Uterus (tissue), 4 donors: ENCODE data around the gene TNFRSF1A. TPM values are rescaled to one million over a fixed set of nuclear protein-coding genes. Genes with fewer than 3 reads are reported as not detected.

Experiments used
- DNase-seq, 2 donors: peaks; one replicate each; pipeline ENCODE4 v3.0.0-alpha.2; 2019 to 2020
- H3K27ac ChIP-seq, 2 donors: fragments of 200-600 bp; sonication (generic); 1 replicate in 1 of 2; 2 replicates in 1 of 2; pipeline ENCODE4 v1.5.1; 2016 to 2018
- H3K27me3 ChIP-seq, 2 donors: fragments of 200-600 bp; sonication (generic); one replicate each; pipeline ENCODE4 v1.5.1; 2018 to 2019; ENCODE audit warnings: control low read depth in 1 of 2
- H3K36me3 ChIP-seq, 2 donors: fragments of 200-600 bp; sonication (generic); one replicate each; pipeline ENCODE4 v1.5.1; 2019; ENCODE audit warnings: control low read depth in 1 of 2
- H3K4me1 ChIP-seq, 2 donors: fragments of 200-600 bp; sonication (generic); one replicate each; pipeline ENCODE4 v1.5.1; 2018 to 2019; ENCODE audit warnings: control low read depth in 1 of 2
- H3K4me3 ChIP-seq, 2 donors: fragments of 200-600 bp; sonication (generic); 1 replicate in 1 of 2; 2 replicates in 1 of 2; pipeline ENCODE4 v1.5.1; 2018 to 2019; ENCODE audit warnings: mild to moderate bottlenecking in 1 of 2
- H3K9me3 ChIP-seq, 2 donors: fragments of 200-600 bp; sonication (generic); one replicate each; pipeline ENCODE4 v1.5.1; 2019; ENCODE audit warnings: control low read depth in 1 of 2
- POLR2A ChIP-seq, 2 donors: fragments of 450-650 bp; IDR thresholded peaks; one replicate each; pipeline ENCODE4 v1.6.1; 2016; ENCODE audit warnings: antibody characterized with exemption in 2 of 2, mild to moderate bottlenecking in 1 of 2, moderate library complexity in 1 of 2
- intact Hi-C: fragments of 100-400 bp; cut with DNase I; formaldehyde crosslinking; loops from one replicate; pipeline ENCODE4 v1.15.1; 2023; ENCODE audit warnings: low total_unique reads
- total RNA-seq, 4 donors: library from RNA; depleted of rRNA in 3 of 4; stranded (reverse); fragments of >200 nt in 3 of 4; gene quantifications; one replicate each; pipeline versions ENCODE4 v1.1.0 to v1.2.4, GENCODE V29; 2014 to 2023
- TF ChIP-seq, protein P1 (sequence below), 4 experiments: fragments of 200-600 bp in 2 of 4; fragments of 450-650 bp in 2 of 4; sonication (generic) in 2 of 4; IDR thresholded peaks; one replicate each; pipeline ENCODE4 v1.5.1; 2016 to 2019; ENCODE audit warnings: antibody characterized with exemption in 4 of 4, mild to moderate bottlenecking in 2 of 4, moderate library complexity in 1 of 4
- donor health status: DM: yes; HTN: yes; CAD: no.

Gene TNFRSF1A
- total RNA-seq, 4 donors from 2014 or later, result 71.8 to 297 (median 174) TPM

GRCh38 chr12:6322352-6322751, 19.5 kb downstream of the TNFRSF1A start:
- Histone ChIP-seq H3K36me3 (no peaks in the 10 kb centered on the region), H3K27ac (peak overlapping the region; percentile 83 to 85), H3K9me3 (no peaks in the 10 kb centered on the region), H3K4me3 (no peak overlapping the region), H3K4me1 (peaks cover 0 to 7% of the 10 kb centered on the region in 2 donors), H3K27me3 (no peaks in the 10 kb centered on the region)
- TF ChIP-seq, protein P1, sequence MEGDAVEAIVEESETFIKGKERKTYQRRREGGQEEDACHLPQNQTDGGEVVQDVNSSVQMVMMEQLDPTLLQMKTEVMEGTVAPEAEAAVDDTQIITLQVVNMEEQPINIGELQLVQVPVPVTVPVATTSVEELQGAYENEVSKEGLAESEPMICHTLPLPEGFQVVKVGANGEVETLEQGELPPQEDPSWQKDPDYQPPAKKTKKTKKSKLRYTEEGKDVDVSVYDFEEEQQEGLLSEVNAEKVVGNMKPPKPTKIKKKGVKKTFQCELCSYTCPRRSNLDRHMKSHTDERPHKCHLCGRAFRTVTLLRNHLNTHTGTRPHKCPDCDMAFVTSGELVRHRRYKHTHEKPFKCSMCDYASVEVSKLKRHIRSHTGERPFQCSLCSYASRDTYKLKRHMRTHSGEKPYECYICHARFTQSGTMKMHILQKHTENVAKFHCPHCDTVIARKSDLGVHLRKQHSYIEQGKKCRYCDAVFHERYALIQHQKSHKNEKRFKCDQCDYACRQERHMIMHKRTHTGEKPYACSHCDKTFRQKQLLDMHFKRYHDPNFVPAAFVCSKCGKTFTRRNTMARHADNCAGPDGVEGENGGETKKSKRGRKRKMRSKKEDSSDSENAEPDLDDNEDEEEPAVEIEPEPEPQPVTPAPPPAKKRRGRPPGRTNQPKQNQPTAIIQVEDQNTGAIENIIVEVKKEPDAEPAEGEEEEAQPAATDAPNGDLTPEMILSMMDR (IDR thresholded peaks at IDR 0.05), result no peak
- no peak for TF ChIP-seq POLR2A (IDR thresholded peaks at IDR 0.05)
- DNase-seq, result no peak
- intact Hi-C loops, result no loop called here

DNA sequence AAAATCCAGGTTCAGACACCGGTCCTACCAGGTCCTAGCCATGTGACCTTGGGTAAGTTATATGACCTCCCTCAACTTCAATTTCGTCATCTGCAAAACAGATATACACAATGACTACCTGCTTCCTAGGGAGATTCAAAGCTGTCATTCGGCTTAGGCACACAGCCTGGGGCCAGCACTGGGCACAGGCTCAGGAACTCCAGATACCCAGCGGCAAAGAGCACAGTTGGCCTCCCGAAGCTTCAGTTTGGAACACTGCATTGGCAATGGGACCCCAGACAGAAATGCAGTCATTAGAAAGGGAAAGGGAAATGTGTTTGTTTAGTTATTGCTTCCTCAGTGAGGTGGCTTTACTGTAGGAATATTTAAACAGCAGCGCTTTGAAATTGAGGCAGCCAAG, 20.0 kb downstream of the TNFRSF1A start:
- intact Hi-C loops, result no loop called here
- Histone ChIP-seq H3K4me1 (peaks cover 0 to 7% of the 10 kb centered on the region in 2 donors), H3K36me3 (no peaks in the 10 kb centered on the region), H3K27me3 (no peaks in the 10 kb centered on the region), H3K4me3 (no peak overlapping the region), H3K9me3 (no peaks in the 10 kb centered on the region), H3K27ac (peak overlapping the region; percentile 83 to 85)
- no peak for TF ChIP-seq POLR2A (IDR thresholded peaks at IDR 0.05)
- TF ChIP-seq, protein P1 (IDR thresholded peaks at IDR 0.05), result no peak
- DNase-seq, result no peak

GRCh38 chr12:6319446-6319845, 22.4 kb downstream of the TNFRSF1A start:
- Histone ChIP-seq H3K27ac (no peak overlapping the region), H3K27me3 (no peaks in the 10 kb centered on the region), H3K36me3 (no peaks in the 10 kb centered on the region), H3K9me3 (no peaks in the 10 kb centered on the region), H3K4me3 (no peak overlapping the region), H3K4me1 (peaks cover 0 to 3% of the 10 kb centered on the region in 2 donors)
- no peak for TF ChIP-seq POLR2A (IDR thresholded peaks at IDR 0.05)
- TF ChIP-seq, protein P1 (IDR thresholded peaks at IDR 0.05), result no peak
- intact Hi-C loops, result loop anchor here (10.0 kb wide), 1 partner anchor 145 kb away; no protein-coding TSS in a partner anchor
- DNase-seq, result no peak

- intact Hi-C loops, result loop anchor here (10.0 kb wide), 1 partner anchor 146 kb away; no protein-coding TSS in a partner anchor
- Histone ChIP-seq H3K27me3 (no peaks in the 10 kb centered on the region), H3K27ac (no peak overlapping the region), H3K4me3 (no peak overlapping the region), H3K9me3 (no peaks in the 10 kb centered on the region), H3K36me3 (no peaks in the 10 kb centered on the region), H3K4me1 (peaks cover 0 to under 1% of the 10 kb centered on the region in 2 donors)
- TF ChIP-seq, protein P1 (IDR thresholded peaks at IDR 0.05), result no peak
- TF ChIP-seq POLR2A (IDR thresholded peaks at IDR 0.05), result no peak
- no peak for DNase-seq
Observed at GRCh38 chr12:6318440-6318879, 23.4 kb downstream of the TNFRSF1A start.

DNA sequence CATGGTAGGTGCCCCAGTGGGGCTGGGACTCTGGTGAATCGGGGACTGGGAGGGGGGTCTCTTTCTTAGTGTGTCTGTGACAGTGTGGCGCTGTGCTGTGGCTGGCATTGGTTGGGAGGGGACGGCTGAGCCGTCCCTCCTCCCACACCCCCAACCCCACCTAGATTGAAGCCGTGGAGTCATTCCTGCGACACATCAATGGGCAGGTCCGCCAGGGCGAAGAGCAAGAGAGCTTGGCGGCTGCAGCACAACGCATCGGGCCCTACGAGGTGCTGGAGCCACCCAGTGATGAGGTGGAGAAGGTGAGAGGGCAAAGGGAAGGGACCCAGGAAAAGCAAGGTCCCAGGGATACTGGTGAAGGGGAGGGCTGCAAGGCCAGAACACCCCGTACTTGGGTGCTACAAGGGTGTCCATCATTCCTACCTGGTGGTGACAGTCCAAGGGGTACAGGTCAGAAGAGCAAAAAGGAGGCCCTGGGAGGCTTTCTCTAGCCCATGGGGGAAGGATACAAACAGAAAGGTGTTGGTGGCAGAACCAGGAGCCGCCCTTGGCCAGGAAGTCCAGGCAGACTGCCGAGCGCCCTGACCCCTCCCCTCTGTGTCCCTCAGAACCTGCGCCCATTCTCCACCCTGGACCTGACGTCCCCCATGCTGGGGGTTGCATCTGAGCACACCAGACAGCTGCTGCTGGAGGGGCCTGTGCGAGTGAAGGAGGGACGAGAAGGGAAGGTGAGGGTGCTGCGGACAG, 24.0 kb downstream of the TNFRSF1A start:
- TF ChIP-seq, protein P1 (IDR thresholded peaks at IDR 0.05), result no peak
- H3K36me3 ChIP-seq, result no peaks in the 10 kb centered on the region
- no peaks in the 10 kb centered on the region for H3K9me3 ChIP-seq
- H3K4me1 ChIP-seq, result no peaks in the 10 kb centered on the region
- H3K27me3 ChIP-seq, result no peaks in the 10 kb centered on the region
- intact Hi-C loops, result loop anchor here (10.0 kb wide), 1 partner anchor 147 kb away; no protein-coding TSS in a partner anchor
- DNase-seq, result no peak
- H3K27ac ChIP-seq, result no peak overlapping the region
- H3K4me3 ChIP-seq, result no peak overlapping the region
